A673 (cell line): ENCODE measurements around the gene ZNF670.

Experiments used
- CTCF ChIP-seq: fragments of 300-800, 200-600 bp; sonication (generic); conservative IDR thresholded peaks from 2 replicates; pipeline ENCODE4 v1.5.1; 2017; ENCODE audit warnings: low read depth, mild to moderate bottlenecking, antibody characterized with exemption, low read length, moderate library complexity, mixed read lengths
- EZH2 ChIP-seq: fragments of 200-600 bp; sonication (generic); IDR thresholded peaks from 2 replicates; pipeline ENCODE4 v1.6.1; 2017; ENCODE audit warnings: borderline replicate concordance, low read depth, mild to moderate bottlenecking, mixed read lengths, antibody characterized with exemption, low read length; ENCODE audit not compliant: poor library complexity, severe bottlenecking

- TF ChIP-seq CTCF (no peak), EZH2 (no peak)
These were observed 6.2 kb upstream of the ZNF670 start for GRCh38 chr1:247084771-247085170.
